GM21528 (cell line): ENCODE results near the gene SLX4IP.
"Not testable (repeated sequence)": the region's sequence is repeated elsewhere in the genome, so short reads cannot be mapped to it uniquely, and the experiment has no call there.

Source experiments
- ATAC-seq: cut with Tn5 transposase; IDR thresholded peaks from one replicate; pipeline ENCODE4 v1.9.1; 2021; ENCODE audit warnings: mild to moderate bottlenecking, moderate library complexity; ENCODE audit not compliant: unreplicated experiment, low FRiP score

SLX4IP gene

GRCh38 chr20:10562899-10563298 lies 127.8 kb downstream of the SLX4IP start:
- ATAC-seq: no peak

DNA sequence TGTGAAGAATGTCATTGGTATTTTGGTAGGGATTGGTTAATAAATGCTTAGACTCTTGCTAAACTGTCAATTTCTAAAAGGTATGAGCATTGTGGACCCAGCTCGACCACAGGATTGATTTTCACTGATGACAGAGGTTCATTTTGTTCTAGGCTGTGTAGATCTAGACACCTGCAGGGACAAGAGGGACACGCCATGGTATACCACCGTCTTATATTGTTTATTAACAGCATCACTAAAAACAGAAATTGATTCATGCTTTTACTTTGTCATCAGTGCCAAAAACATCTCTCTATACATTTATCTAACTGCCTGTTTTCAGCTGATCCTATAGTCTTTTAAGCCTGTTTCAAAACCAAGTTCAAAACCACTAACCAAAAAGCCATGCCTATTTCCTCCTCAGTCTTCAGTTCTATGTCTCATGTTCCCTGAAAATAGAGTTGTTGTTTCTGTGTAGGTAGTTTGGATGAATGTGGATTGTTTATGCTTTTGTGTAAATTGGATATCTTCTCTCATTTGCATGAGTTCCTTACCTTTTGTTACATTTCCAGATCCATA lies 128.9 kb downstream of the SLX4IP start:
- ATAC-seq: no peak

GRCh38 chr20:10565191-10565921 lies 130.3 kb downstream of the SLX4IP start:
- ATAC-seq: no peak

GRCh38 chr20:10565922-10566897 lies 131.1 kb downstream of the SLX4IP start:
- no peak for ATAC-seq

DNA sequence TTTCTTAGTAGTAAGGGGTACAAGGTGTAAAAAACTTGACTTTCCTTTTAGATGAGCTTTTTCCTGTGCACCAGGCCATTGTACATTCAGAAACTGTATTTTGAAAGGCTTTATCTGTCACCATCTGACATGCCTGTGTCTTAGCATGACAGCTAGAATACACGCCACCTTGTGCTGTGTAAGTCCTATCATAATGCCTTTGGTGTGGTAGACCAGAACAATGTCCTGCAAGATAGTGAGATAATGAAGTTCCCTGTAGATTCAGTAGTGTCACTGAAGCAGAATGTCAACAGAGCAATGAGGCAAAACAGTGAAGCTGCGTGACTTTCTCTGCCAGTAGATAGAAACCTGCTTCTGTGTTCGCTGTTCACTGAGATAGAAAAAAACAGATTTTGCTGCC lies 132.9 kb downstream of the SLX4IP start:
- ATAC-seq: no peak

GRCh38 chr20:10571313-10571815 lies 136.3 kb downstream of the SLX4IP start:
- ATAC-seq: no peak

DNA sequence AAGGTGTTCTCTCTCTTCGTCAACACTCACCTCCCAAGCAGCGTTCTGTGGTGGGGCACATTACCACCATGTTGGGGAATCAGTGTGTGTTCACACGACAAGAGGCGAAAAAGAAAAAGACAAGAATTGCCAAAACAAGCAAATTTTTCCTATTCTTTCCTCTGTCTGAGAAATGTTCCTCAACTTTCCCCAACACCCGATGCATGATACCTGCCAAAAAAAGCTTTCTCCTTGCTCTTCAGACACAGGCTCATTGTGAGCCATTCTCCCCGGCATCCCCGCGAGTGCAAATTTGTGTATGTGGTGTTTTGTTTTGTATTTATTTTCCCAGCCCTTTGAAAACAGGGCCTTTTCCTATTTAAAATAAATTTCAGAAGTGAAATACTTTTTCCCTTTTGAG lies 137.7 kb downstream of the SLX4IP start:
- no peak for ATAC-seq

- no peak for ATAC-seq
Measured at GRCh38 chr20:10573273-10573950, 138.3 kb downstream of the SLX4IP start.

DNA sequence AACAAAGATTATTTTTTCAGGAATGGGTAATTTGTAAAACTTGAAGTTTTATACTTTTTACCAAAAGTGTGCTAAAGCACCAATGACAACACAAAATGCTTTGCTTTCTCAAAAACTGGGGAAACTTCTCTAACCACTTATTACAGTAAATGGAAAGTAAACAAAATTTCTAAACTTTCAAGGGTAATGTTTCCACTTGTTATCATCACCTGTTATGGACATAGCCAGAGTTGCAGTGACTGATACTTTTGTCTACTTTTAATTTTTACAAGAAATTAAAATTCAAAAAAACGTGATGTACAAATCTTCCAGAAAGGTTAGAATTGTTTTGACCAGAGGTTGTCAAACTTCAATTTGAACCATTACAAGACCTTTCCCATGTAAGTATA lies 138.8 kb downstream of the SLX4IP start:
- no peak for ATAC-seq

DNA sequence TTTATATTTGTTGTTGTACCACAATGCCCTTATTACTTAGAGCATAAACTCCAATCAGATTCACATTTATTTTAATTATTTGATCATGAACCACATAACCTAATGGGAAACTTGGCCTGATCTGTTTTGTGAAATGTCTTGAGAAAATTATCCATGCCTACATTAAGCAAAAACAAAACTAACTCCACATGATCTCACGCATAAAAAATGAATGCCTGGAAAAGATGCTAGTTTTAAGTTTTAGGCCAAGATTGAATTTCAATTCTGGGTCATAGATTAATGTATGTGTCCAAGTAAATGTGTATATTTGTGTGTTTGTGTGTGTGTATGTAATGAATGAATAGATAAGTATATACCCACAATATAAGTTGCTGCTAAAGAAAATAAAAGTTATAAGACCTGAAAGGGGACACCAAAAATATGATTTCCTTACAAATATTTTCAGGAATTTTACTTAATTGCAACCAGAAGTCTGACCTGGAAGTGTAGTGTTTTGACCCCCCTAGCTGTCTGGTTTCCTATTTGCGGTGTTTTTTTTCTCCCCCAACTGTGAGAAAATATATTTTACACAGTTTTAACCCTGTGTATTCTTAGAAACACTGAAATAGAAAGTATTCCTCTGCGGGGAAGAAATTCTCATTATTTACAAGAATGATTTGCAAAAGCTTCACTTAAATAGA lies 141.4 kb downstream of the SLX4IP start:
- no peak for ATAC-seq

DNA sequence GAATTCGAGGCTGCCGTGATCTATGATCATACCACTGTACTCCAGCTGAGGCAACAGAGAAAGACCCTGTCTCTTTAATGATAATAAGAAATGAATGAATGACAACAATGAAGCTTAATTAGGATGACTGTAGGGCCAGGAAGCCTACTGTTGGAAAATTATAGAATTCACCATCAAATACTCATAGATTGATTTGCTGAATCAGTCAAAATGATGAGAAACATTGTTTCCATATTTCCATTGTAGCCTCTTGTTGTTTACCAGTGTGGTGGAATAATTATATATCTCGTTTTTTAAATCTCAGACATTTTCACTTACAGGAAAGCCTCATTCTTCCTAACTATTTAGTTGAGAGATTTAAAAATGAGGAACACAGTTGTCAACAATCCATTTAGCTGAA lies 142.5 kb downstream of the SLX4IP start:
- ATAC-seq: no peak

- no peak for ATAC-seq
Measured at GRCh38 chr20:10578607-10579006, 143.5 kb downstream of the SLX4IP start.

GRCh38 chr20:10579942-10580341 lies 144.8 kb downstream of the SLX4IP start:
- ATAC-seq: no peak

DNA sequence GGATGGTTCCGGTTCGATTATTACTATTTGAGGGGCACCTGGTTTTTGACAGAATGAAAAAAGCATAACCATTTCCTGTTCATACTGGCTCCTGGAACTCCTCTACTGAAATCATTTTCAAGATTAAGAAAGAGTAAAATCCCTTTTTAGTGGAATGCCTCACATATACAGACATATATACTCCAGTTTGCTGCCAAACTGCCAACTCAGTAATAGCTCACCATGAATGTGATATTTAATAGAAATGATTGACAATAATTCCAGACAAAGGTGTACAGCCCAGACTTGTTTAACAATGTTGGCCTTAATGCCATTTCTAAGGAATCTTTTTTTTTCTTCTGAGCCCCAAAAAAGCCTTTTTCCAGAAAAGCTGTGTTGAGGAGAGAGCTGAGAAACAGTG lies 145.6 kb downstream of the SLX4IP start:
- ATAC-seq: no peak

DNA sequence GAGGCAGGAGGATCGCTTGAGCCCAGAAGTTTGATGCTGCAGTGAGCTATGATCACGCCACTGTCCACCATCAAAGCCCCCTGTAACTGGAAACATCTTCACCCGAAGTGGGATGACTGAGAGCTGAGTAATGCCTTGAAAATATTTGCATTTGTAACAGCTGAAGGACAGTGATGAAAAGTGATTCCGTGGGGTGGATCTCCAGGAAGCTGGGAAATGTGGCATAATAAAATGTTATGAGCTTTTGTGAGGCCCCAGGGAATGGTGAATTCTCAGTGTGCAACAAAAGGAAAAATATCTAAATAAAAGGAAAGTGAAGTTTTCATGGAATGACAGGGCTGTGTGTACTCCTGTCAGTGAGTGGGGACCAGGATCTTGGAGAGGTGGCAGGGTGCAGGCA lies 146.7 kb downstream of the SLX4IP start:
- no peak for ATAC-seq

- no peak for ATAC-seq
Measured at GRCh38 chr20:10584371-10584770, 149.3 kb downstream of the SLX4IP start.

GRCh38 chr20:10585308-10585707 lies 150.2 kb downstream of the SLX4IP start:
- no peak for ATAC-seq

GRCh38 chr20:10586296-10586695 lies 151.2 kb downstream of the SLX4IP start:
- ATAC-seq: no peak

GRCh38 chr20:10590446-10590845 lies 155.3 kb downstream of the SLX4IP start:
- ATAC-seq: not testable (repeated sequence)
